ENCODE measurements around the gene NUP85.
"Not testable (repeated sequence)": the region's sequence is repeated elsewhere in the genome, so short reads cannot be mapped to it uniquely, and the experiment has no call there.

Gene NUP85

GRCh38 chr17:75199886-75200618, 5.4 kb upstream of the NUP85 start:
- no peak for DNase-seq

- no peak for DNase-seq
Measured at GRCh38 chr17:75205793-75206163, 299 bp downstream of the NUP85 start.

- DNase-seq = not testable (repeated sequence)
Measured at GRCh38 chr17:75207050-75207407, 1.6 kb downstream of the NUP85 start.

GRCh38 chr17:75207760-75208159, 2.3 kb downstream of the NUP85 start:
- DNase-seq = no peak

GRCh38 chr17:75208161-75208560, 2.7 kb downstream of the NUP85 start:
- DNase-seq = no peak

GRCh38 chr17:75209061-75209460, 3.6 kb downstream of the NUP85 start:
- DNase-seq = no peak

GRCh38 chr17:75218131-75218530, 12.7 kb downstream of the NUP85 start:
- no peak for DNase-seq

GRCh38 chr17:75219815-75220214, 14.3 kb downstream of the NUP85 start:
- no peak for DNase-seq

- no peak for DNase-seq
Measured at GRCh38 chr17:75225016-75225415, 19.5 kb downstream of the NUP85 start.

GRCh38 chr17:75227729-75228128, 22.2 kb downstream of the NUP85 start:
- DNase-seq = no peak

GRCh38 chr17:75228305-75228704, 22.8 kb downstream of the NUP85 start:
- DNase-seq = no peak

GRCh38 chr17:75228847-75229246, 23.4 kb downstream of the NUP85 start:
- no peak for DNase-seq

- no peak for DNase-seq
Measured at GRCh38 chr17:75231071-75231470, 25.6 kb downstream of the NUP85 start.

- no peak for DNase-seq
Measured at GRCh38 chr17:75231741-75232464, 26.4 kb downstream of the NUP85 start.

- no peak for DNase-seq
Measured at GRCh38 chr17:75232786-75233185, 27.3 kb downstream of the NUP85 start.

- no peak for DNase-seq
Measured at GRCh38 chr17:75237100-75238014, 31.9 kb downstream of the NUP85 start.

GRCh38 chr17:75238020-75238580, 32.6 kb downstream of the NUP85 start:
- no peak for DNase-seq

- DNase-seq = peak; percentile 45
Measured at GRCh38 chr17:75238684-75239191, 33.3 kb downstream of the NUP85 start.

GRCh38 chr17:75239214-75239613, 33.7 kb downstream of the NUP85 start:
- DNase-seq = no peak

GRCh38 chr17:75239778-75240393, 34.4 kb downstream of the NUP85 start:
- DNase-seq = no peak

- DNase-seq = peak; percentile 89
Measured at GRCh38 chr17:75240394-75241142, 35.1 kb downstream of the NUP85 start.

- no peak for DNase-seq
Measured at GRCh38 chr17:75241143-75241430, 35.6 kb downstream of the NUP85 start.
